Measurements from ENCODE around the gene CENPF. TPM values are rescaled to one million over a fixed set of nuclear protein-coding genes. Genes with fewer than 3 reads are reported as not detected.

Gene CENPF
- total and polyA plus RNA-seq, 12 donors = 0.15 to 8.7 (median 0.59) TPM

DNA sequence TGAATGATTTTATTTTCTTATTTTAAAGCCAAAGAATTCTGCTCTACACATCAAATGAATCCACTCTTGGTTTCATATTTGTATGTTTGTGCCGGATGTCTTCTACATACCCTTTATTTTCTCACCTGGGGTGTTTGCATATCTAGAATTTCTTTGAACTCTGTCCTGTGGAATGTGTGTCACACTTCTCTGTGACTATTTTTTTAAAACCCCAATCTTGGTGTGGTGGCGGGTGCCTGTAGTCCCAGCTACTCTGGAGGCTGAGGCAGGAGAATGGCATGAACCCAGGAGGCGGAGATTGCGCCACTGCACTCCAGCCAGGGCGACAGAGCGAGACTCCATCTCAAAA, 35.4 kb downstream of the CENPF start:
- H3K27ac ChIP-seq = no peak overlapping the region
- H3K27me3 ChIP-seq = no peaks in the 10 kb centered on the region
- no peaks in the 10 kb centered on the region for H3K9me3 ChIP-seq
- DNase-seq = no peak
- TF ChIP-seq, protein P1, sequence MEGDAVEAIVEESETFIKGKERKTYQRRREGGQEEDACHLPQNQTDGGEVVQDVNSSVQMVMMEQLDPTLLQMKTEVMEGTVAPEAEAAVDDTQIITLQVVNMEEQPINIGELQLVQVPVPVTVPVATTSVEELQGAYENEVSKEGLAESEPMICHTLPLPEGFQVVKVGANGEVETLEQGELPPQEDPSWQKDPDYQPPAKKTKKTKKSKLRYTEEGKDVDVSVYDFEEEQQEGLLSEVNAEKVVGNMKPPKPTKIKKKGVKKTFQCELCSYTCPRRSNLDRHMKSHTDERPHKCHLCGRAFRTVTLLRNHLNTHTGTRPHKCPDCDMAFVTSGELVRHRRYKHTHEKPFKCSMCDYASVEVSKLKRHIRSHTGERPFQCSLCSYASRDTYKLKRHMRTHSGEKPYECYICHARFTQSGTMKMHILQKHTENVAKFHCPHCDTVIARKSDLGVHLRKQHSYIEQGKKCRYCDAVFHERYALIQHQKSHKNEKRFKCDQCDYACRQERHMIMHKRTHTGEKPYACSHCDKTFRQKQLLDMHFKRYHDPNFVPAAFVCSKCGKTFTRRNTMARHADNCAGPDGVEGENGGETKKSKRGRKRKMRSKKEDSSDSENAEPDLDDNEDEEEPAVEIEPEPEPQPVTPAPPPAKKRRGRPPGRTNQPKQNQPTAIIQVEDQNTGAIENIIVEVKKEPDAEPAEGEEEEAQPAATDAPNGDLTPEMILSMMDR (IDR thresholded peaks at IDR 0.05) = no peak
- H3K36me3 ChIP-seq = peaks cover 0 to 79% (median 0%) of the 10 kb centered on the region in 9 donors
- intact Hi-C loops (cut with DNase I) = loop anchor here in 5 of 10 donors (5.0 to 10.0 kb wide), 3 partner anchors 424 to 886 kb away; no protein-coding TSS in a partner anchor
- no peak overlapping the region for H3K4me3 ChIP-seq
- no peak for ATAC-seq
- H3K4me1 ChIP-seq = no peaks in the 10 kb centered on the region
- 98 to 100% methylated on average over 6 of the region's 6 CpGs for WGBS, 2 donors

DNA sequence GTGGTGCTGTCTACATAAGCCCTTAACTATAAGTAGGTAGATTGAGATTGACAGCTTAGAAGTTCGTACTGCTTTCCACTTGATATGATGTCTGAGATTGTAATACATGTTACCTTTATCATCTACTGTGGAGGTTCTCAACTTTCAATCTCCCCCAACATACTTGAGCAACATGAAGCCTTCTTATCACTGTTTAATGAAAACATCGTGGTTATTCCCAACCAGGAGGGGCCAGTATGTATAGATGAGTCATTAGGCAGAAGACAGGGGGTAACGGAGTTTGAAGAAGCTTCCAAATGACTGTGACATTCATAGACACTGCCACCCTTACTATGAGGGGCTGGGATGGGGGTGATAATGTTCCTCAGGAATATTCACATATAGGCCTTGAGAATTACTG, 36.0 kb downstream of the CENPF start:
- Histone ChIP-seq H3K27me3 (no peaks in the 10 kb centered on the region), H3K9me3 (no peaks in the 10 kb centered on the region), H3K27ac (no peak overlapping the region), H3K36me3 (peaks cover 0 to 77% (median 0%) of the 10 kb centered on the region in 9 donors), H3K4me1 (no peaks in the 10 kb centered on the region), H3K4me3 (no peak overlapping the region)
- intact Hi-C loops (cut with DNase I) = loop anchor here in 5 of 10 donors (5.0 to 10.0 kb wide), 3 partner anchors 424 to 886 kb away; no protein-coding TSS in a partner anchor
- WGBS, 2 donors = 83 to 84% methylated on average over 3 of the region's 3 CpGs
- ATAC-seq (no peak), DNase-seq (no peak)
- TF ChIP-seq, protein P1 (IDR thresholded peaks at IDR 0.05) = no peak

DNA sequence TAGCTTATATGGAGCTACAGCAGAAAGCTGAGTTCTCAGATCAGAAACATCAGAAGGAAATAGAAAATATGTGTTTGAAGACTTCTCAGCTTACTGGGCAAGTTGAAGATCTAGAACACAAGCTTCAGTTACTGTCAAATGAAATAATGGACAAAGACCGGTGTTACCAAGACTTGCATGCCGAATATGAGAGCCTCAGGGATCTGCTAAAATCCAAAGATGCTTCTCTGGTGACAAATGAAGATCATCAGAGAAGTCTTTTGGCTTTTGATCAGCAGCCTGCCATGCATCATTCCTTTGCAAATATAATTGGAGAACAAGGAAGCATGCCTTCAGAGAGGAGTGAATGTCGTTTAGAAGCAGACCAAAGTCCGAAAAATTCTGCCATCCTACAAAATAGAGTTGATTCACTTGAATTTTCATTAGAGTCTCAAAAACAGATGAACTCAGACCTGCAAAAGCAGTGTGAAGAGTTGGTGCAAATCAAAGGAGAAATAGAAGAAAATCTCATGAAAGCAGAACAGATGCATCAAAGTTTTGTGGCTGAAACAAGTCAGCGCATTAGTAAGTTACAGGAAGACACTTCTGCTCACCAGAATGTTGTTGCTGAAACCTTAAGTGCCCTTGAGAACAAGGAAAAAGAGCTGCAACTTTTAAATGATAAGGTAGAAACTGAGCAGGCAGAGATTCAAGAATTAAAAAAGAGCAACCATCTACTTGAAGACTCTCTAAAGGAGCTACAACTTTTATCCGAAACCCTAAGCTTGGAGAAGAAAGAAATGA, 37.6 kb downstream of the CENPF start:
- Histone ChIP-seq H3K4me1 (no peaks in the 10 kb centered on the region), H3K36me3 (peaks cover 0 to 80% (median 0%) of the 10 kb centered on the region in 9 donors), H3K4me3 (no peak overlapping the region), H3K27me3 (no peaks in the 10 kb centered on the region), H3K27ac (no peak overlapping the region), H3K9me3 (no peaks in the 10 kb centered on the region)
- TF ChIP-seq, protein P1 (IDR thresholded peaks at IDR 0.05) = no peak
- ATAC-seq = no peak
- intact Hi-C loops (cut with DNase I) = no loop called here
- 96 to 98% methylated on average over 6 of the region's 6 CpGs for WGBS, 2 donors
- DNase-seq = no peak

DNA sequence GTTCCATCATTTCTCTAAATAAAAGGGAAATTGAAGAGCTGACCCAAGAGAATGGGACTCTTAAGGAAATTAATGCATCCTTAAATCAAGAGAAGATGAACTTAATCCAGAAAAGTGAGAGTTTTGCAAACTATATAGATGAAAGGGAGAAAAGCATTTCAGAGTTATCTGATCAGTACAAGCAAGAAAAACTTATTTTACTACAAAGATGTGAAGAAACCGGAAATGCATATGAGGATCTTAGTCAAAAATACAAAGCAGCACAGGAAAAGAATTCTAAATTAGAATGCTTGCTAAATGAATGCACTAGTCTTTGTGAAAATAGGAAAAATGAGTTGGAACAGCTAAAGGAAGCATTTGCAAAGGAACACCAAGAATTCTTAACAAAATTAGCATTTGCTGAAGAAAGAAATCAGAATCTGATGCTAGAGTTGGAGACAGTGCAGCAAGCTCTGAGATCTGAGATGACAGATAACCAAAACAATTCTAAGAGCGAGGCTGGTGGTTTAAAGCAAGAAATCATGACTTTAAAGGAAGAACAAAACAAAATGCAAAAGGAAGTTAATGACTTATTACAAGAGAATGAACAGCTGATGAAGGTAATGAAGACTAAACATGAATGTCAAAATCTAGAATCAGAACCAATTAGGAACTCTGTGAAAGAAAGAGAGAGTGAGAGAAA, 38.4 kb downstream of the CENPF start:
- no peak overlapping the region for H3K27ac ChIP-seq
- no peaks in the 10 kb centered on the region for H3K9me3 ChIP-seq
- H3K4me3 ChIP-seq = no peak overlapping the region
- TF ChIP-seq, protein P1 (IDR thresholded peaks at IDR 0.05) = no peak
- peaks cover 0 to 75% (median 0%) of the 10 kb centered on the region in 9 donors for H3K36me3 ChIP-seq
- no peak for ATAC-seq
- intact Hi-C loops (cut with DNase I) = no loop called here
- DNase-seq = no peak
- no peaks in the 10 kb centered on the region for H3K27me3 ChIP-seq
- WGBS, 2 donors = 98 to 99% methylated on average over 2 of the region's 2 CpGs
- no peaks in the 10 kb centered on the region for H3K4me1 ChIP-seq
